Progenitor cell of endocrine pancreas (in vitro differentiated cells): ENCODE results near the gene RHBDL1. TPM values are rescaled to one million over a fixed set of nuclear protein-coding genes. Genes with fewer than 3 reads are reported as not detected.

ENCODE experiments used
- DNase-seq: peaks from one replicate; pipeline ENCODE4 v3.0.0; 2021; ENCODE audit warnings: low spot score; ENCODE audit not compliant: unreplicated experiment
- H3K27ac Mint-ChIP-seq: 2 replicates; pipeline ENCODE4 v1.8.0; 2021; ENCODE audit warnings: mild to moderate bottlenecking, moderate library complexity, mixed read lengths
- H3K27me3 Mint-ChIP-seq: 2 replicates; pipeline ENCODE4 v1.8.0; 2021; ENCODE audit warnings: mixed read lengths
- H3K36me3 Mint-ChIP-seq: 2 replicates; pipeline ENCODE4 v1.8.0; 2022; ENCODE audit warnings: mixed read lengths; ENCODE audit not compliant: insufficient read depth
- H3K4me1 Mint-ChIP-seq: 2 replicates; pipeline ENCODE4 v1.8.0; 2021; ENCODE audit warnings: low read depth, mixed read lengths
- H3K4me3 Mint-ChIP-seq: 2 replicates; pipeline ENCODE4 v1.8.0; 2021; ENCODE audit warnings: low read depth, mild to moderate bottlenecking, moderate library complexity, mixed read lengths
- H3K9me3 Mint-ChIP-seq: 2 replicates; pipeline ENCODE4 v1.8.0; 2021; ENCODE audit warnings: low read depth, mixed read lengths
- CTCF ChIP-seq: fragments of 200-600 bp; sonication (generic); IDR thresholded peaks from one replicate; pipeline ENCODE4 v1.5.0; 2021; ENCODE audit warnings: antibody characterized with exemption, mild to moderate bottlenecking; ENCODE audit not compliant: unreplicated experiment
- total RNA-seq: library from RNA; stranded (reverse); gene quantifications from 2 replicates; pipeline ENCODE4 v1.2.1, GENCODE V29; 2021

Gene RHBDL1
- total RNA-seq, 1 donor from 2014 or later = 5.2 TPM

DNA sequence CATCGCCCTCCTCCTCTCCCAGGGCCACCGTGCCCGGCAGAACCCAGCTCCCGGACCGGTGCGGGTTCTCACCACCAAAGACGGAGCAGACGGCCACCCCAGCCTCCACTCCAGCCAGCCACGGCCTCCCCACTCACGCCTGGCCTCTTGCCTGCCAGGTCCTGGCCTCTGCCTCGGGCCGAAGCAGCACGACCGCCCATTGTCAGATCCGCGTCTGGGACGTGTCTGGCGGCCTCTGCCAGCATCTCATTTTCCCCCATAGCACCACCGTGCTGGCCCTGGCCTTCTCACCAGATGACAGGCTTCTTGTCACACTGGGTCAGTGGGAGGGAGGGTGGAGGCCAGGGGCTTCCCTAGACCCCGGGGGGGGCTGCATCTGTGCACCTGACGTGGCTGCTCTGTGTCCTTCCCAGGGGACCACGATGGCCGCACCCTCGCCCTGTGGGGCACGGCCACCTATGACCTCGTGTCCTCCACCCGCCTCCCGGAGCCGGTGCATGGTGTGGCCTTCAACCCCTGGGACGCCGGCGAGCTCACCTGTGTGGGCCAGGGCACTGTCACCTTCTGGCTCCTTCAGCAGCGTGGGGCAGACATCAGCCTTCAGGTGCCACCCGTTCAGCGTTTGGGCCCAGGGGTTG is 14.2 kb upstream of the RHBDL1 start:
- DNase-seq = no peak
- Mint-ChIP-seq H3K4me3 (no peak overlapping the region), H3K4me1 (no peaks in the 10 kb centered on the region), H3K36me3 (peaks cover 1% of the 10 kb centered on the region), H3K27ac (peak overlapping the region; percentile 69), H3K9me3 (no peaks in the 10 kb centered on the region), H3K27me3 (no peaks in the 10 kb centered on the region)
- TF ChIP-seq CTCF = no peak

GRCh38 chr16:662095-662494 is 13.4 kb upstream of the RHBDL1 start:
- TF ChIP-seq CTCF = no peak
- Mint-ChIP-seq H3K27me3 (no peaks in the 10 kb centered on the region), H3K4me1 (no peaks in the 10 kb centered on the region), H3K36me3 (peaks cover 1% of the 10 kb centered on the region), H3K9me3 (no peaks in the 10 kb centered on the region), H3K4me3 (no peak overlapping the region), H3K27ac (no peak overlapping the region)
- no peak for DNase-seq

GRCh38 chr16:662597-662996 is 12.9 kb upstream of the RHBDL1 start:
- Mint-ChIP-seq H3K27me3 (no peaks in the 10 kb centered on the region), H3K4me3 (no peak overlapping the region), H3K4me1 (no peaks in the 10 kb centered on the region), H3K27ac (no peak overlapping the region), H3K9me3 (no peaks in the 10 kb centered on the region), H3K36me3 (peaks cover 1% of the 10 kb centered on the region)
- TF ChIP-seq CTCF = no peak
- no peak for DNase-seq

DNA sequence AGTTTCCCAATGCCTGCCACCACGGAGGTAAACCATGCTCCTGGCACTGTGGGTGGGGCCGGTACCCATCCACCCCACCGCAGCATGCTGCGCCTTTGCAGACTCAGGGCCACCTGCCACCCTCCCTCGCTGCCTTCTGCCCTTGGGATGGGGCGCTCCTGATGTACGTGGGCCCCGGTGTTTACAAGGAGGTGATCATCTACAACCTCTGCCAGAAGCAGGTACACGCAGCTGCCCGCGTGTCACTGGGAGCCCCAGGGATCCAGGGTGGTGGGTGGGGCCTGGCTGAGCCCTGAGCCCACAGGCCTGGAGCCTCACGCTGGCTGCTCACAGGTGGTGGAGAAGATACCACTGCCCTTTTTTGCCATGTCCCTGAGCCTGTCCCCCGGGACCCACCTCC is 8.9 kb upstream of the RHBDL1 start:
- peaks cover 2% of the 10 kb centered on the region for H3K4me1 Mint-ChIP-seq
- H3K27me3 Mint-ChIP-seq = no peaks in the 10 kb centered on the region
- H3K36me3 Mint-ChIP-seq = peaks cover 1% of the 10 kb centered on the region
- no peak for TF ChIP-seq CTCF
- H3K27ac Mint-ChIP-seq = no peak overlapping the region
- H3K9me3 Mint-ChIP-seq = no peaks in the 10 kb centered on the region
- DNase-seq = no peak
- H3K4me3 Mint-ChIP-seq = no peak overlapping the region

GRCh38 chr16:667113-667779 is 8.2 kb upstream of the RHBDL1 start:
- Mint-ChIP-seq H3K27me3 (no peaks in the 10 kb centered on the region), H3K9me3 (no peaks in the 10 kb centered on the region), H3K4me3 (peak overlapping the region; percentile 27), H3K27ac (peak overlapping the region; percentile 89), H3K4me1 (peaks cover 2% of the 10 kb centered on the region), H3K36me3 (peaks cover 1% of the 10 kb centered on the region)
- TF ChIP-seq CTCF = no peak
- DNase-seq = no peak
